Left renal cortex interstitium (tissue), 4 donors: ENCODE results near the gene TRIM7. TPM values are rescaled to one million over a fixed set of nuclear protein-coding genes. Genes with fewer than 3 reads are reported as not detected.

Experiments used
- DNase-seq, 4 donors: peaks; one replicate each; pipeline ENCODE4 v3.0.0-alpha.2; 2013; ENCODE audit warnings: low read depth in 4 of 4, low spot score in 2 of 4, missing footprints in 1 of 4
- polyA plus RNA-seq, 4 donors: library from polyadenylated mRNA; unstranded; fragments of 120-200 nt; gene quantifications; one replicate each; pipeline ENCODE4 v1.2.1, GENCODE V29; 2013; ENCODE audit not compliant: insufficient read length in 4 of 4

TRIM7 gene
- polyA plus RNA-seq, 4 donors, result 0.16 to 0.68 (median 0.25) TPM

DNA sequence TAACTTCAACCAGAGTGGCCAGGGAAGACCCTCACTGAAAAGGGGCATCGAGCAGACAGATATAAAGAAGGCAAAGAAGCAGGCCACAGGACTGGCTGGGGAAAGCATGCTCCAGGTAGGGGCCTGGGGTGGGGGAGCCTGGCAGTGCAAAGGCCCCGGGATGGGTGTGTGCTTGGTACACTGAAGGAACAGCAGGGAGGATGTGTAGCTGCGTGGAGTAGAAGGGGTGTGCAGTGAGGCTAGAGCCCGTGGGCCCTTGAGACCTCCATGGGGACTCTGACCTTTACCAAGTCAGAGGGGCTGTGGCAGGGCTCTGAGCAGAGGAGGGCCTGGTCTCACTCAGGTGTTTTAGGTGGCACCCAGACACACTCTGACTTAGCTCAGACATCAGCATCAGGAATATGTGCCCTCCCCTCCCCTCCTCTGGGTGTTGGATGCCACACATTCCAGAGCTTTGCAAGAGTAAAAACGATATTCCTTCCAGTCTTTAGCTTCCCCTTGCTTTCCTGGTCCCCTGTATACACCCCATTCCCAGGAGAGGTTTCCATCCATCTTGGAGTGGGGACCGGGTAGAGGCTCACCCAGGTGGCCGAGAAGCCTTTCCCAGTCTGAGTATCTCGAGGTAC is 7.6 kb downstream of the TRIM7 start:
- no peak for DNase-seq

DNA sequence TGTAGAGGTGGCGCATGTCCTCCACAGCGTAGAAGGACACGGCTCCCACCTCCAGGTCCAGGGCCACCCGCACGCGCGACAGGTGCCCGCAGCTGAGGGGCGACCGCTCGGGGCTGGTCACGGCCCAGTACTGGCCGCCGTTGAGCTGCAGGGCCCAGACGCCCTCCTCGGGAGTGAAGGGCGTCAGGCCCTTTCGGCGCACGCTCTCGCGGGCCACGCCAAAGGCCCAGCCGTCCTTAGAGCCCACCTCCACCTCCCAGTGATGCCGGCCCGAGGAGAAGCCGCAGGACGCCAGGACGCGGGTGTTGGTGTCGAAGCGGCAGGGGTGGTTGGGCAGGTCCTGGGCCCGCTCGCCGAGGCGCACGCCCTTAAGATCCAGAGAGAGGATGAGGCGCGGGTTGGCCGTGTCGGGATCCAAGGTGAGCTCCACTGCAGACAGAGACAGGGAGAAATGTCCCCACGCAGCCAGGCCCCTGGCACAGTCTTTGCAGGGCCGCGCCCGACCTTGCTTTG is 9.7 kb downstream of the TRIM7 start:
- no peak for DNase-seq

DNA sequence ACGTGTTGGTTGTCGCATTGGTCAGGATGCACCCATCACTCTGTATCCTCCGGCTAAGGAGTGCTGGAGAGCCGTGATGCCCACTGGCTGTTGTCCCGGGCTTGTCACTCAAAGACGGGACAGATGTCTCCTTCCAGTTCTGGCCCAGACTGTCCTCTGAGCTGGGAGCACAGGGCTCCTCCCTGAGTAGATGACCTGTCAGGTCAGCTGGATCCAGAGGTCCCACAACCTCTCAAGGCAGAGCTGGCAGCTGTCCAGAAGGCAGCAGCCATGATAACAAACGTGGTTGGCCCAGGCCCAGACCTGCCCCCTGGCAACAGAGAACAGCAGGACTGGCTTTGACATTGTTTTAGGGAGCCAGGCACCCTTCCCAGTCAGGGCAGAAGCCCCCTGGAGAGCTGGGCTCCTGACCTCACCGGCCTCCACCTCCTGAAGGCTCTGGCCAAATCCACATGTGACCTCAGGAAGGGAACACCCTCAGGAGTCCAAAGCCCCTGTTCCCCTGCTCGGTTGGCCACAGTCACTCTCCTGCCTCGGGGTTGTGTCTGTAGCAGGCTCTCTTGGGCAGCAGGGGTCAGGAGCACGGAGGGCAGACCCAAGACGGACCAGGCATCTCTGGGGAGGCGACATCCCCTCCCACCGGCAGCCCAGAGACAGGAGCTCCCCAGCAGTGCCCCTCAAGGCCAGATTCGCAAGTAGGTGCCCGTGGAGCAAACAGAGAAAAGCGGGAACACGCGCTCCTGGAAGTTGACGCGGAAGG is 10.3 kb downstream of the TRIM7 start:
- DNase-seq, result no peak

DNA sequence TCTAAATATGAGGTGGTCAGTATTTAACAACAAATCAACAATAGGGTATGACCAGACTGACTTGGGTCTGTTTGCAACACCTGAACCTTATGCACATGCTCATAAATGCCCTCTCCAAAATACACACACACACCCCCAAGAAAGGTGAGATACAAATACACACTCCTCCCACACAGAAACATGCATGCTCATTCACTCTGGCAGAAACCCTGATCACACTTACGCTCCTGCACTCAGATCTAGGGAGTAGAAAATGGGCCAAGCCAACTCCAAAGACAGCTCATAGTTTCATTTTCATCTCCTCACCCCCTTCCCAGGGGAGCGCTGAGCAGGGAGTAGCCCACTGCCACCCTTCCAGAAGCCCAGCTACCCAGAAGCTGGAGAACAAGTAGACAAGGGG is 11.3 kb downstream of the TRIM7 start:
- no peak for DNase-seq

DNA sequence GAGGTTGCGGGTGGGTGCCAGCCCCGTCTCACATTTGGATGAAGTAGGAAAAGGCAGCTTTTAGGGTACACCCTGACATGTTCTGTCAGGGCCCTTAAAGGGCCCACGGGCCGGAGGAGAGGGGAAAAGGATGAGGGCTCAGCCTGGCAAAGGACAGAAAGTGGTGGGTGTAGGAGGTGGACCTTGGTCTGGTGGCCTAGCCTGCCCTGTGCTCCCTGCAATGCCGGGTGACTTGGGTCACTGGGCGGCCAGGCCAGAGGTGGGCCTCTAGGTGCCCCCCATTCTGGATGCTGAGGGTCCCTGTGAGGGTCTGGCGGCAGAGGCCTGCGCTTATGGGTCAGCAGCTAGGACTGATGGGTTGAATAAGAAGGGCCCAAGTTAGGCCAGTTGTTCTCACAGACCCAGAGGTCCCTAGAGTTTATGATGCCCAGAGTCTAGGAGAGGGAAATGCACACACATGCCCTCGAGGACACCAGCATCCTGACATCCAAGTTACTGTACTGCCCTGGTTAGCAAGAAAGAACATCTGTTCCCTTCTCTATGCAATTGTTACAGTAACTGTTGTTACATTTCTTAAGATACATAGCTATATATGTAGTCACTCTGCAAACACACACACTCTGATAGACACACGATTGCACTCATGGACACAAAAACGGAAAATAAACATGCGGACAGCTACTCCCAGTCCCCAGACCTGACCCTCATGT is 12.5 kb downstream of the TRIM7 start:
- no peak for DNase-seq

DNA sequence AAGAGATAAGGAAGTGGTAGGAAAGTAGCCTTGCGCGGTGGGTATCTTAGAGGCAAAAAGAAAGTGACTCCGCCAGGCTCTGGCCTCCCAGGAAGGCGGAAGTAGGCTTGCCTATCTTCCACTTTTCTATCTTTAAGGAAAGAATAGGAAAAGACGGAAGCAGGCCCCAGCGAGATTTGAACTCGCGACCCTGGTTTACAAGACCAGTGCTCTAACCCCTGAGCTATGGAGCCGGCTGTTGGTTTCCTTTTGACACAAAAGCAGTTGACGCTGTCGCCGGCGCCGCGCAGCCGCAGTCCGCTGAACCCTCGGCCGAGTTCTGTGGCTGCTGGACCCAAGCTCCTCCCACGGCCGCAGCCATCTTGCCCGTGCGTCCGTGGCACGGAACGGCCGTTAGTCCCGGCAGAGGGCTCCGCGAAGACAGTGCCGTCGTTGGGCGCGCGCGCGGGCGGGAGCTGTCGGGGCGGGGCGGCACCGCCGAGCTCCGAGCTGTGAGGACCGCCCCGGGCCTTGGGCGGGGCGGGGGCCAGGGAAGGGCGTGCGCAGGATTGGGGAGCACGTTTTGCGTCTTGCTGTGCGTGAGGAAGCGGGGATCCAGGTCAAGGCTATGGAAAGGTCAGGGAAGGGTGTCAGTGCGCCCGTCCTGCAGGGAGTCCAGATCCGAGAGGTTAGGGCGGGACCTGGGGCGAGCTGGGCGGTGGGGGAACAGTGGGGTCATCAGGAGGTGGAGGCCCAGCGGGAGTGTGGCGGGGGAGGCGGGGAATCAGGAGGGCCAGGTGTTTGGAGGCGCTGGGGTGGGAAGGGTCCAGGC is 13.3 kb downstream of the TRIM7 start:
- DNase-seq, result peak in 2 of 4 donors; percentile 89 to 91

DNA sequence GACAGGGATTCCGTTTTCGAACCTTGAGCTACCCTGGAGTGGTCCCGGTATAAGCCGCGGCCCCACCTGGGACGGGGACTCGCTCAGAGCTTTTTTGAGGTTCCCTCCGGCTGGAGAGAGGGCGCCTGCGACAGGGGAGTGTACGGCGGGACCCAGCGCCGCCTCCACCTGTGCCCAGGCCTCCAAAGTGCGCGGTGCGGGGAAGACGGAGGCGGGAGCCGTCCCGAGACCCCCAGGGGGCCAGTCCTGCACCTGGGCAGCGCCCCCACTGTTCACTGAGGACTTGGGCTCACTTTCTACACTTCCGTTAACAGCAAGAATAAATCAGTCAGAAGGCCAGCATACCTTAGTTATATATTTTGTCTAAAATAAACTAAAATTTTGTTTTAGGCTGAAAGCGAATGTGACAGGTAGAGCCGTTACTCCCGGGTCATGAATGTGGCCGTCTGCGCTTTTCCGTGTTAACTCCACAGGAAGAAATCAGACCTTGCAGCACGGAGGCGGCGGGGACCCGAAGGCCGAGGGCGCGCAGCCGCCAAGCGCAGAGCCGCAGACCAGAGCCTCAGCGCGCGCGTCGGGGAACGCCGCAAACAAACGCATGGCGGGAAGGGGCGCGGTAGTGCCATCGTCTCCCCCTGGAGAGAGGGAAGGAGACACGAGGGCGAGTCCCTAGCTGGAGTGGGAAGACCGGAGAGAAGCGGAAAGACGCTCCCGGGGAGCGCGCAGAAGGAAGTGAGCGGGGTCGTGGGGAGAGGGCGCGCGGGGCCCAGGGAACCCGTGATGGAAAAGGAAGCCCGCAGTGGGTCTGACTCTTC is 14.1 kb downstream of the TRIM7 start:
- no peak for DNase-seq

DNA sequence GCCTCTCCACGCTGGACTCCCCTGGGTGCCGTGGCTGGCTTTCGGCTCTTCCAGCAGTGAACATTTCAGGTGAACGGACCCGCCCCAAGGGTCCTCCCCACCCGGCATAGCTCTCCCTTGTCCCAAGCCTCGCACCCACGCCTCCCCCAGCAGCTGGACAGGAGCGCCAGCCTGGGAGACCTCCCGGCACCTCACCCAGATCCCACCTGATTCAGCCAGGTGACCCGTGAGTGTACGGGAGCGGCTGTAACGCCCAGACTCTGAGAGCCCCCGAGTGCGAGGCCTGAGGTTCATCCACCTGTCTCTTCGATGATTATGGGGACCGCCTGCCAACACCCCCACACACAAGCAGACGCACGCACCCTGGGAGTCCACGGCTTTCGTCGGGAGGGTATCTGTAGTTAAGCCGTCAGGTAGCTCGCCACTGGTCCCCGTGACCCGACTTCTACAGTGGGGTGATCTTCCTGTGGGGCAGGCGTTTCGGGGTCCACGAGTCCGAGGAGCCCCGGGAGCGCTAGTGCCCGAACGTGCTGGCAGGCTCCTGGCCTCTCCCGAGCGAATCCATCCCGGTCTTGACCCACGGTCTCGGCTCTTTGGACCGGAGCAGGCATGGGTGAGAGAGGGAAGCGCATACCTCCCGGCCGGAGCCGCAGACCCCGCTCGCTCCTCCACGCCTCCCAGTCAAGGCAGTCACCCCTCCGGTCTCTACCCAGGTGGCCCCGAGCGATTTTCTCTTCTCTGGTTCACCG is 14.9 kb downstream of the TRIM7 start:
- no peak for DNase-seq

DNA sequence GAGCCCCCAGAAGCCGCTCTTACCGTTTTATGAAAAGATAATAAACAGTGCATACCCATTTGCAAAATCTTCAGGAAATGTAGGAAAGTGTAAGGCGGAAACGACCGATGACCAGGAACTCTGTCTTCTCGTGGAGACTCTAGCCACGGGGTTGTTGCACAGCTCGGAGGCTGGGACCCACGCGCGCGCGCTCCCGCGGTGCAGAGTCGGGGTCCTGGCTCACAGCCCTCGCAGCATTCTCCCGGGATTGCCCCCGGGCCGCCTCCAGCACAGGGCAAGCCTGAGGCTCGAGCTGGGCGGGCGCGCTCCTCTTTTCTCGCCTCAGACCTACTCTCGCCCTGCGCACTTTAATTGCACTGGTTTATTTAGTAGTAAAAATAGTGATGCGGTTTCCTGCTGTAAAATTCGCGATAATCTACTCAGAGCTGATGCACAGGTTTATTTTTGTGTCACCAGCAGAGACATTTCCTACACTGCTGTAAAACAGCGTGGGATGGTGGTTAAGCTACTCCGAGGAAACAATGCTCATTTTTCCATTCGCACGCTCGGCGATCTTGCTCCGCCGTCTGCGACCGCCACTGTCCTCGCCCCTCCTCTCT is 15.5 kb downstream of the TRIM7 start:
- DNase-seq, result no peak

DNA sequence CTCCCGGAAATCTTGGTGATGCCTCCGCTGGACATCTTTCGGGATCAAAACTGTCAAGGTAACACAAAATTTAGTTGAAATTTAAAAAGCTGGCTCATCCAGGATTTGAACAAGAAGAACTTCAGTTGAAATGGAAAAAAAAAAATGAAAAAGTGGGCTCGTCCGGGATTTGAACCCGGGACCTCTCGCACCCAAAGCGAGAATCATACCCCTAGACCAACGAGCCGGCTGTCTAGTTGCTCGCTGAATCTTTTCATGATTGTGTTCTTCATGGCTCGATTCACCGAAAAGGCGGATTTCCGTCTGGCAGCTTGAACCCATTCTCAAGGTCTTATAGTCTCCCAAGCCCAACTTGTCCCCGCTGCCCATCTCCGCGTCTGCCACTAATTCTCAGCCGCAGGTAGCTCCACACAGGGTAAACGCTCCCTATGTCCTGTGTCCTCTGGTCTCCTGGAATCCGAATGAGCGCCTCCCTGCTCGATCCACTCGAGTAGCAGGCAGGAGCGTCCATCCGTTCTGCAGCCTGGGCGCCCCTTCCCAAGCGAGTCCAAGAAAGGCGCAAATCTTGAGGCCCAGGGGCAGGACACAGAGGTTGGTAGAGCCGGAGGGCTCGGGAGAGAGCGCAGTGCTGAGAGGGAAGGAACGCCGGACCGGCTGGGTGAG is 16.2 kb downstream of the TRIM7 start:
- no peak for DNase-seq

DNA sequence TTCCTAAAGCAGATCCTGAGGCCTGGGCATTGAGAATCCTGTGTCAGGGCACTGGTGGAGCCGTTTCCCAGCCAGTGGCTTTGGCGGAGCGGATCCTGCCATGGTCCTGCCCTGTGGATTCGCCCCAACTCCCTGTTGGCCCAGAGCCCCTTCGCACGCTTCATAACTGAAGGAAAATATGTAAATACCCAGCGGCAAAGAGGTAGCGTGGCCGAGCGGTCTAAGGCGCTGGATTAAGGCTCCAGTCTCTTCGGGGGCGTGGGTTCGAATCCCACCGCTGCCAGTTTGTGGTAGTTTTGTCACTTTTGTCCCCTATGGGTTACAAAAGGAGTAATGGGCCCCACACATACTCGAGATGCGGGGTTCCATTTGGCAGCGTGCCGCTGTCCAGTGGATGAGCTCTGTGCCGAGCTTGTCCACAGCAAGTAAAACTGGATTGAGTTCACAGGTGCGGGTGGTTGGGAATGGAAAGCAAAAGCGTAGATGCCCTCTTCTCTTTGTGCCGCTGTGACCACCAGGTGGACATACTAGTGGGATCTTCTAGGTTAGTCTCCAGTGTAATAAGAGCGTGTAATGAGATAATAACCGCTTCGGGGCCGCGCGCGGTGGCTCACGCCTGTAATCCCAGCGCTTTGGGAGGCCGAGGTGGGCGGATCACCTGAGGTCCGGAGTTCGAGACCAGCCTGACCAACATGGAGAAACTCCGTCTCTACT is 17.3 kb downstream of the TRIM7 start:
- no peak for DNase-seq

DNA sequence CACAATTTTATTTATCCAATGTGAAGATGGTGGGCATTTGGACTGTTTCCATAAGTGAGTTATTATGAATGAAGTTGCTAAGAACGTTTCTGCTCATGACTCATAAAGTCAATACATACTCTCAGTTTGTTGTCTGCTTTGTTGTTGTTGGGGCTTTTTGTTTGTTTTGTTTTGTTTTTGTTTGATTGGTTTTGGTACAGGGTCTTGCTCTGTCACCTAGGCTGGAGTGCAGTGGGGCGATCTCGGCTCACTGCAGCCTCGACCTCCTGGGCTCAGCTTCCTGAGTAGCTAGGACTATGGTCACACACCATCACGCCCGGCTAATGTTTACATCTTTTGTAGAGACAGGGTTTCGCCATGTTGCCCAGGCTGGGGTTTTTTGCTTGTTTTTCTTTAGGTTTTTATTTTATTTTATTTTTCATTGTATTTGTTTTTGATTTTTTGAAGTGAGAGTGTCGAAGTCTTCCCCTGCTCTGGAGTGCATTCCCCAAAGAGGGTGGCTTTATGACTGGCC is 18.0 kb downstream of the TRIM7 start:
- no peak for DNase-seq

DNA sequence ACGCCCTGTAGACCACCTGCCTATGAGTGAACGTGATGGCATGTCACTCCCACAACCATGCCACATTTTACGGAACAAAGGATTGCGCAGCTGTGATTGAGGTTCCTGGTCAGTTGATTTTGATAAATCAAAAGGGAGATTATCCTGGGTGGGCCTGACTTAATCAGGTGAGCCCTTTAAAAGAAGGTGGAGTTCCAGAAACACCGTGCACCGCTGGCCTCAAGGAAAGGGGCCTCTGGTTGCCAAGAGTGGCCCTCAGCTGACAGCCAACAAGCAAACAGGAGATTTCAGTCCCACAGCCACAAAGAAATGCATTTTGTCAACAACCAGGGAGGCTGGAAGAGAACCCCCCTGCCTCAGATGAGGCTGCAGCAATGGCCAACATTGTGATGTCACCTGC is 19.0 kb downstream of the TRIM7 start:
- DNase-seq, result no peak

DNA sequence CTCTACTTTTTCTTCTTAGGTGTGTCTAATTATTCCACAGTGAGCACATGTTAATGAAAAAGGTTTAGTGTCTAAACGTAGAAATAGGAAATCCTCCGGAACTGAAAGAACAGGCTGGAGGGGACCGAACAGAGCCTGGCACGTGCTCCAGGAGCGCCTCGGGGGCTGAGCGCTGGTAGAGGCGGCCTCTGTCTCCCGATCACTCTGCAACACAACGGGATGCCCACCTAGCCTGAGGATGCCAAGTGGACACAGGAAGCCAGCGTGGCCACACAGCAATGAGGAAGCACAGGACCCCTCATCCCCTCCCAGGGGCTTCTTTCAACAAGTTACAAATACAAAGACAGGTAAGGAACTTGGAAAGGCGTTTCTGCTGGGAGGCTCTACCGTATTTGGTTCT is 19.4 kb downstream of the TRIM7 start:
- DNase-seq, result no peak

DNA sequence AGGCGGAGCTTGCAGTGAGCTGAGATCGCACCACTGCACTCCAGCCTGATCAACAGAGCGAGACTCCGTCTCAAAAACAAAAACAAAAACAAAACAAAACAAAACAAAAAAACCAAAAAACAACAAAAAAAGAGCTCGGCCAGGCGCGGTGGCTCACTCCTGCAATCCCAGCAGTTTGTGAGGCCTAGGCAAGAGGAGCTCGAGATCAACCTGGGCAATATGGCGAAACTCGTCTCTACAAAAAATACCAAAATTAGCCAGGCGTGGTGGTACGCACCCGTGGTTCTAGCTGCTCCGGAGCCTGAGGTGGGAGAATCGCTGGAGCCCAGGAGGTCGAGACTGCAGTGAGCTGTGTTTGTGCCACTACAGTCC is 20.2 kb downstream of the TRIM7 start:
- DNase-seq, result no peak

DNA sequence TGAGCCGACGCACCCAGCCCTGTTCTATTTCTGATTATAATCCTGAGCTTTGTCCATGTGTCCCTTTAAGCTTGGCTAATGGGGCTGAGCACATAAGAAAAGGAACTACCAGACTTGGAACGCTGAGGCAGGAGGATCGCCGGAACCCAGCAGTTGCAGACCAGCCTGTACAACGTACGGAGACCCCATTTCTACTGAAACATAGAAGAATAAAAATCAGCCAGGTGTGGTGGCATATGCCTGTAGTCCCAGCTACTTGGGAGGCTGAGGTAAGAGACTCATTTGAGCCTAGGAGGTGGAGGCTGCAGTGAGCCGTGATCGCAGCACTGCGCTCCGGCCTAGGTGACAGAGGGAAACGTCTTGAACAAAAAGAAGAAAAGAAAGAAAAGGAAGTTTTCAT is 22.3 kb downstream of the TRIM7 start:
- DNase-seq, result no peak
